Activated CD8-positive, alpha-beta T cell treated with anti-CD3 and anti-CD28 coated beads, Interleukin-2, amount 10 ng/mL, durations not matched to agents 7 days and 5 days (primary cell): ENCODE results near the gene VCAN. TPM values are rescaled to one million over a fixed set of nuclear protein-coding genes. Genes with fewer than 3 reads are reported as not detected.

Experiments used
- ATAC-seq: fragments of 150-1000 bp; cut with Tn5 transposase; one replicate; pipeline ENCODE4 v1.10.0; 2021; ENCODE audit warnings: moderate library complexity
- CTCF ChIA-PET: fragments of 350-600 bp; sonication (Branson Sonifier 250); formaldehyde crosslinking; loops from one replicate; lab custom pipeline; 2021; ENCODE audit warnings: antibody characterized with exemption; lab: Charles Lee
- POLR2A ChIA-PET: fragments of 350-600 bp; sonication (Branson Sonifier 250); formaldehyde crosslinking; loops from one replicate; lab custom pipeline; 2021; ENCODE audit warnings: antibody characterized with exemption; lab: Charles Lee
- DNase-seq: peaks from one replicate; pipeline ENCODE4 v3.0.0-alpha.2; 2020
- H3K27ac Mint-ChIP-seq: one replicate; pipeline ENCODE4 v1.8.0; 2021; ENCODE audit warnings: mild to moderate bottlenecking, mixed read lengths
- H3K27me3 Mint-ChIP-seq: one replicate; pipeline ENCODE4 v1.8.0; 2021; ENCODE audit warnings: low read depth, mixed read lengths
- H3K36me3 Mint-ChIP-seq: one replicate; pipeline ENCODE4 v1.8.0; 2021; ENCODE audit warnings: low read depth, mixed read lengths
- H3K4me1 Mint-ChIP-seq: one replicate; pipeline ENCODE4 v1.8.0; 2021; ENCODE audit warnings: low read depth, mixed read lengths
- H3K4me3 Mint-ChIP-seq: one replicate; pipeline ENCODE4 v1.8.0; 2021; ENCODE audit warnings: mild to moderate bottlenecking, mixed read lengths
- H3K9me3 Mint-ChIP-seq: one replicate; pipeline ENCODE4 v1.8.0; 2022; ENCODE audit warnings: mixed read lengths; ENCODE audit not compliant: insufficient read depth
- total RNA-seq, 2 experiments: library from RNA; stranded (reverse); gene quantifications; one replicate each; pipeline ENCODE4 v1.2.3, GENCODE V29; 2021

Gene VCAN
- total RNA-seq, 2 experiments from 2014 or later: 0.03 to 0.39 TPM

DNA sequence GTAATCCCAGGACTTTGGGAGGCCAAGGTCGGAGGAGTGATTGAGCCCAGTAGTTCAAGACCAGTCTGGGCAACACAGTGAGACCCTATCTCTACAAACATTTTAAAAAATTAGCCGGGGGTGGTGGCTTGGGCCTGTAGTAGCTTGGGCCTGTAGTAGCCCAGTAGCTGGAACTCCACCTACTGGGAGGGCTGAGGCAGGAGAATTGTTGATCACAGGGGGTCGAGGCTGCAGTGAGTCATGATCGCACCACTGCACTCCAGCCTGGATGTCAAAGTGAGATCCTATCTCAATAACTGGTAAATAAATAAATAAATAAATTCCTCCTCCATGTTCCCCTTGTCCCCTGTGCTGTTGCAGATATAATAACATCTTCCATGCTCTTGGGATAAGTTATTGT, 14.3 kb downstream of the VCAN start:
- no peak overlapping the region for H3K27ac Mint-ChIP-seq
- ChIA-PET CTCF (no interaction called here), POLR2A (no interaction called here)
- no peaks in the 10 kb centered on the region for H3K4me1 Mint-ChIP-seq
- ATAC-seq (no peak), DNase-seq (no peak)
- H3K4me3 Mint-ChIP-seq: no peak overlapping the region
- no peaks in the 10 kb centered on the region for H3K36me3 Mint-ChIP-seq
- H3K27me3 Mint-ChIP-seq: peaks cover 19% of the 10 kb centered on the region
- H3K9me3 Mint-ChIP-seq: no peaks in the 10 kb centered on the region

DNA sequence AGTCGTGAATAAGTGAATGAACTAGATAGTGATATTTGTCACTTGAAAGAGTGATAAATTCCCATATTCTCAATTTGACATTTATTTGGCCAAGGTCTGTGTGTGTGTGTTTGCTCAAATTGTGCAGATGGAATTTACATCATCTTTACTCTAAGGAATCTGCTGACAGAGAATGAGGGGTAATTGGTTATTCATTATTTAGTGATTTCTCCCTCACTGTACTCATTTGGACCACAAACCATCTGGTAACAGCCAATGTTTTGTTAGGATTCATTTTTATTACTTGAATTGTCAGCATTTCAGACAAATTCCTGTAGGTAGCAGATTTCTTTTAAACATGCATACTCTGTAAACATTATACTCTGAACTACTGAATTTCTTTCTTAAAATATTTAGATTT, 15.6 kb downstream of the VCAN start:
- DNase-seq: no peak
- ChIA-PET CTCF (interaction anchor here (1.3 kb wide), 1 partner anchor 13 kb away, joined by 4 read pairs; no protein-coding TSS in a partner anchor), POLR2A (no interaction called here)
- no peaks in the 10 kb centered on the region for H3K36me3 Mint-ChIP-seq
- no peaks in the 10 kb centered on the region for H3K4me1 Mint-ChIP-seq
- no peak for ATAC-seq
- peaks cover 19% of the 10 kb centered on the region for H3K27me3 Mint-ChIP-seq
- no peak overlapping the region for H3K4me3 Mint-ChIP-seq
- H3K27ac Mint-ChIP-seq: no peak overlapping the region
- no peaks in the 10 kb centered on the region for H3K9me3 Mint-ChIP-seq

DNA sequence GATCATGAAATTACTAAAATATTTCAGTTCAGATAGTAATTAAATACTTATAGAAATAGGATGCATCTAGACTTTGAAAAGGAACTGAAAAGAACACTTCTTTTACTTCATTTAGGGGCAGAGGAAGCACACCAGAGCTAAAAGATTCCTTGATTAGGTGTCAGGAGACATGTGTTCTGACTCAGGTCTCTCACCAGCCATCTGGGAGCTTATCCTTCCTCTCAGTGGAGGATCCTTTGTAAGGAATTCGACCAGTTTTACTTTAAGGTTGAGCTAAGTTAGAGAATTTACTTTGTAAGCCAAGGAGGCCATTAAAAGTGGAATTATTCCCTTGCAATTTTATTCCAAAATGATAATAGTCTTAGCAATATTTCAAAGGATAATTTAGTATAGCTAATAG, 16.7 kb downstream of the VCAN start:
- Mint-ChIP-seq H3K36me3 (no peaks in the 10 kb centered on the region), H3K4me1 (no peaks in the 10 kb centered on the region), H3K9me3 (no peaks in the 10 kb centered on the region), H3K27ac (no peak overlapping the region), H3K4me3 (no peak overlapping the region), H3K27me3 (peaks cover 15% of the 10 kb centered on the region)
- DNase-seq (no peak), ATAC-seq (no peak)
- POLR2A ChIA-PET: no interaction called here
- CTCF ChIA-PET: interaction anchor here (1.3 kb wide), 1 partner anchor 12 kb away, joined by 4 read pairs; no protein-coding TSS in a partner anchor

DNA sequence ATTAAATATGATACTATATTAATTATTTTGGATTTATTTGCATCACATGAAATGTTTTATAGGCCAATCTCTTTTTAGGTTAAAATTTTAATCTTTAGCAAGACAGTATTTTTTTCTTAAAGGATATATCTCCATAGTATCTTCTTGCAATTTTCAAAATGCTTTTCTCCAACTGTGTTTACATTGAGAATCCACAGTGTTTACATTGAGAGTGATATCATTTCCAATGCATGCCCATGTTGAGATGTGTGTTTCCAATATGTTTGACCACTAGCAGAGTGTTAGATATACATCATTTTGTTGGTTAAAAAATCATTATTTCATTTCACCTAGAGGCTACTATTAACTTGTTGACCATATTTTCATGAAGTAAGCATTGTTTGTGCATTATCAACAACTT, 17.3 kb downstream of the VCAN start:
- POLR2A ChIA-PET: interaction anchor here (0.5 kb wide), 1 partner anchor 61 kb away, joined by 3 read pairs; no protein-coding TSS in a partner anchor
- peaks cover 15% of the 10 kb centered on the region for H3K27me3 Mint-ChIP-seq
- H3K4me1 Mint-ChIP-seq: no peaks in the 10 kb centered on the region
- CTCF ChIA-PET: no interaction called here
- H3K27ac Mint-ChIP-seq: no peak overlapping the region
- no peaks in the 10 kb centered on the region for H3K9me3 Mint-ChIP-seq
- H3K36me3 Mint-ChIP-seq: no peaks in the 10 kb centered on the region
- H3K4me3 Mint-ChIP-seq: no peak overlapping the region
- DNase-seq (no peak), ATAC-seq (no peak)

DNA sequence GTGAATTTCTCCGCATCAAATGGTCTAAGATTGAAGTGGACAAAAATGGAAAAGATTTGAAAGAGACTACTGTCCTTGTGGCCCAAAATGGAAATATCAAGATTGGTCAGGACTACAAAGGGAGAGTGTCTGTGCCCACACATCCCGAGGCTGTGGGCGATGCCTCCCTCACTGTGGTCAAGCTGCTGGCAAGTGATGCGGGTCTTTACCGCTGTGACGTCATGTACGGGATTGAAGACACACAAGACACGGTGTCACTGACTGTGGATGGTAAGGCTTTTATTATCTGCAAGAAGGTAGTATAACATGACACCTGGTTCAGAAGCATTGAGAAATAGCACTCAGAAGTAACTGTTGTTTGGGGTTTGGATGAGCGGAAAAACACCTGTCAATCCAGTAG, 18.7 kb downstream of the VCAN start:
- ChIA-PET CTCF (no interaction called here), POLR2A (no interaction called here)
- DNase-seq (no peak), ATAC-seq (no peak)
- Mint-ChIP-seq H3K9me3 (no peaks in the 10 kb centered on the region), H3K36me3 (no peaks in the 10 kb centered on the region), H3K27me3 (peaks cover 11% of the 10 kb centered on the region), H3K4me1 (no peaks in the 10 kb centered on the region), H3K4me3 (no peak overlapping the region), H3K27ac (no peak overlapping the region)

DNA sequence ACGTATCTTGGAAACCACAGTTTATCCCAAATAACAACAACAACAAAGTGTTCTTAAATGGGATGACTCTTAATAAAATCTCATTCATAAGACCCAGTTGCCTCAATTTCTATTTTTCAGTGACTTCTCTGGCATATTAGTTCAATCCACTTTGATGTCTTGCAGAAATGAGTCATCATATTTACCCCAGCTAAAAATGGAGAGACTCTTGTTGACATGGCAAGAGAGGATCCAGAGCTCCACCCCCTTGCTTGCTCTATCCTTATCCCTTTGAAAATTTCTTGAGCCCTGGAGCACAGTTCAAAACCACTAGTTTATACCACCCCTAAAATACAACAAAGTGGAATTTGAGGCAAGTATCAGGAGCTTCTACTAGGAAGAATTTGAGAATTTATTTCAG, 20.8 kb downstream of the VCAN start:
- Mint-ChIP-seq H3K9me3 (no peaks in the 10 kb centered on the region), H3K36me3 (no peaks in the 10 kb centered on the region), H3K27ac (no peak overlapping the region), H3K27me3 (peaks cover 7% of the 10 kb centered on the region), H3K4me3 (no peak overlapping the region), H3K4me1 (no peaks in the 10 kb centered on the region)
- DNase-seq (no peak), ATAC-seq (no peak)
- CTCF ChIA-PET: interaction anchor here (1.2 kb wide), 1 partner anchor 1141 kb away, joined by 3 read pairs; no protein-coding TSS in a partner anchor
- POLR2A ChIA-PET: no interaction called here

DNA sequence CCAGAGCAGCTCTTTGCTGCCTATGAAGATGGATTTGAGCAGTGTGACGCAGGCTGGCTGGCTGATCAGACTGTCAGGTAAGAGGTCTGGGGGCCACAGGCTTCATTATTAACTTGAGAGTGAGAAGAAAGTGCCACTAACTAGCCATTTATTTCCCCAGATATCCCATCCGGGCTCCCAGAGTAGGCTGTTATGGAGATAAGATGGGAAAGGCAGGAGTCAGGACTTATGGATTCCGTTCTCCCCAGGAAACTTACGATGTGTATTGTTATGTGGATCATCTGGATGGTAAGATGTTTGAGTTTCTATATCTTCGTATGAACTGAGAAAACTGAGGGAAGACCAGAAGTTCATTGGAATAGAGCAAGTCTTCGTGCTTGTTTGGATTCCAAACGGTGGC, 22.1 kb downstream of the VCAN start:
- DNase-seq: no peak
- no peaks in the 10 kb centered on the region for H3K4me1 Mint-ChIP-seq
- no peak overlapping the region for H3K4me3 Mint-ChIP-seq
- peaks cover 7% of the 10 kb centered on the region for H3K27me3 Mint-ChIP-seq
- ChIA-PET CTCF (no interaction called here), POLR2A (no interaction called here)
- H3K27ac Mint-ChIP-seq: no peak overlapping the region
- H3K9me3 Mint-ChIP-seq: no peaks in the 10 kb centered on the region
- no peak for ATAC-seq
- no peaks in the 10 kb centered on the region for H3K36me3 Mint-ChIP-seq

DNA sequence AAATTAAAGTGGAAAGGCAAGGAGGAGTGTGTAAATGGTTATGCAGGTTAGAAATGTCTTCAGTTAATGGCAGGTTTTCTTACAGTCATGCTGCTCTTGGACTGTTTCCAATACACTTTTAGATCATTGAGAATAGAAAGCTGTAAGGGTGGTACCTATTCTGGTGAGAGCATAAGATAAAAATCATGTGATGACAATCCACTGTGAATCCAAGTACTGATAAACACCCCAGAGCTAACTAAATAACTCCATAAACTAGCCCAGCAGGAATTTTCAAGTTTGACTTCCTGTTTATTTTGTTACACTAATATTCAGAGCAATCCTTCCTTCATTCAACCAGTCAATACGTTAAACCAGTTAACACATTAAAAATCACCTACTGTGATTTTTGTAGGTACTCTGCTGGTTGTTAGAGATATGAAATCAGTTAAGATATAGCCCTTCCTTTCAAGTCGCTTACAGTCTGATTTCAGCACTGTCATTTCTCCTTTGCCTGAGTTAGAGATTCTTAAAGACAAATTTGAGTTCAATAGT, 22.6 kb downstream of the VCAN start:
- Mint-ChIP-seq H3K9me3 (no peaks in the 10 kb centered on the region), H3K27me3 (peaks cover 3% of the 10 kb centered on the region), H3K27ac (no peak overlapping the region), H3K4me1 (no peaks in the 10 kb centered on the region), H3K36me3 (no peaks in the 10 kb centered on the region), H3K4me3 (no peak overlapping the region)
- CTCF ChIA-PET: interaction anchor here (1.6 kb wide), 1 partner anchor 1182 kb away, joined by 4 read pairs; no protein-coding TSS in a partner anchor
- no peak for DNase-seq
- POLR2A ChIA-PET: no interaction called here
- no peak for ATAC-seq

DNA sequence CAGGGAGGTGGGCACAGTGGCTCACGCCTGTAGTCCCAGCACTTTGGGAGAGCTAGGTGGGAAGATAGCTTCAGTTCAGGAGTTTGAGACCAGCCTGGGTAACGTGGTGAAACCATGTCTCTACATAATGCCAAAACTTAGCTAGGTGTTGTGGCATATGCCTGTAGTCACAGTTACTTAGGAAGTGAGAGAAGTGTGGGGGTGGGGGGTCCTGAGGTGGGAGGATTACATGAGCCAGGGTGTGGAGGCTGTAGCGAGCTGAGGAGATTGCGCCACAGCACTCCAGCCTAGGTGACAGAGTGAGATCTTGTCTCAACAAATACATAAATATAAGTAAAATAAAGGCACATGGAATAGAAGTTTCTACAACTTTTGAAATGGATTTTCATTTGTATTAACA, 23.1 kb downstream of the VCAN start:
- Mint-ChIP-seq H3K36me3 (no peaks in the 10 kb centered on the region), H3K9me3 (no peaks in the 10 kb centered on the region), H3K27me3 (peaks cover 3% of the 10 kb centered on the region), H3K4me1 (no peaks in the 10 kb centered on the region), H3K27ac (no peak overlapping the region), H3K4me3 (no peak overlapping the region)
- DNase-seq (no peak), ATAC-seq (no peak)
- ChIA-PET CTCF (interaction anchor here (1.6 kb wide), 1 partner anchor 1183 kb away, joined by 4 read pairs; no protein-coding TSS in a partner anchor), POLR2A (no interaction called here)

DNA sequence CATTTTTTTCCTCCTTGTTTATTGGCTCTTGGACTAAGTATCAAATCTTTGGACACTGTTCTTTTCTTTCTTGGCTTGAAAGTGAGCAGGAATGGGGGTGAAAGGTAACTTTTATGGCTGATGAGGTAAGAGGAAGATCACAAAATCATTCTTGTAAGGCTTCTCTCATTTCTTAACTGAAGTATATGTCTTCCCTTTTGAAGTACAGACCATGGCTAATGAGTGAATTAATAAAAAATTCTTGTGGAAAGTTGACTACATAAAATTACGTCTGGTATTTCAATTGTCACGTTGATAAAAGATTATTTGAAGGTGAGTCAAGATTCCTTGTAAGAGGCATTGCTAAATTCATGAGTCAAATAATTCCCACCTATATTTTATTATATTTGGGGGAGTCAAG, 25.1 kb downstream of the VCAN start:
- ChIA-PET POLR2A (no interaction called here), CTCF (no interaction called here)
- Mint-ChIP-seq H3K4me3 (no peak overlapping the region), H3K4me1 (no peaks in the 10 kb centered on the region), H3K36me3 (no peaks in the 10 kb centered on the region), H3K27ac (no peak overlapping the region), H3K27me3 (peaks cover 4% of the 10 kb centered on the region), H3K9me3 (no peaks in the 10 kb centered on the region)
- ATAC-seq: no peak
- no peak for DNase-seq

DNA sequence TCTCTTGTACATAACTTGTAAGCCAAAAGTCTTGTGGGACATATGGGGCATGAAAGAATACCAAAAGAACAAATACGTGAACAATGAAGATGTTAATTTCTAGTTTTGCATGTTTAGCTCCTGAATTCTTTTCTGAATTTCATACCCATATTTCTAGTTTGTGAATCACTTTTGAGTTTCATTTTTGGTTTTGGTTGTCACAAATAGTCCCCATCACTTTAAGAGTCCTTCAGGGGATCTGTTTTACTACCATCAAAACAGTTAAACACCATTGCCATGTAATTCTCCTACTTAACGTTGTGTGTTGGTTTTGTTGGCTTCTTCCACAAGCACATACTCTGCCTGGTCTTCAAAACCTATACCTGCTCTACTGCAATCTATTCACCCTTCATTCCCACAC, 27.0 kb downstream of the VCAN start:
- Mint-ChIP-seq H3K4me3 (no peak overlapping the region), H3K36me3 (no peaks in the 10 kb centered on the region), H3K4me1 (no peaks in the 10 kb centered on the region), H3K9me3 (no peaks in the 10 kb centered on the region), H3K27ac (no peak overlapping the region), H3K27me3 (peaks cover 4% of the 10 kb centered on the region)
- ATAC-seq: no peak
- POLR2A ChIA-PET: no interaction called here
- CTCF ChIA-PET: no interaction called here
- no peak for DNase-seq

DNA sequence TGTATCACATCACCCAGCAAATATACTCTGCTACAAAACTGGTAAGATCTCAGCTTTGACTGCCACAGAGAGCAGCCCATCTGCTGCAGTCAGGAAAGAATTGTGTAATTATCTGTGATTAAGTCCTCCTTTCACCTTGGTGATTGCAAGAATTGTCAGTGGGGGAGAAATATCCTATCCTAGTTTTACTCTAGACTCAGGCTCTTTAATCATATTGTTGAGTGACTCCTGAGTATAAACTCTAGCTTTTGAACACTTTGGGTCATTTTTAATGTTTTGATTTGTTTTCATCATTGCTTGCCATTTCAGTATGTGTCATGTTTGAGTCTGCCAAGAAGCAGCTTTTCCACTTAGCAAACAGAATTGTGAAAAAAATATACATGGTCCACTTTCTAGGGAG, 32.1 kb downstream of the VCAN start:
- Mint-ChIP-seq H3K4me3 (no peak overlapping the region), H3K27me3 (peaks cover 4% of the 10 kb centered on the region), H3K9me3 (no peaks in the 10 kb centered on the region), H3K27ac (no peak overlapping the region), H3K4me1 (no peaks in the 10 kb centered on the region), H3K36me3 (no peaks in the 10 kb centered on the region)
- DNase-seq (no peak), ATAC-seq (no peak)
- CTCF ChIA-PET: no interaction called here
- POLR2A ChIA-PET: no interaction called here

DNA sequence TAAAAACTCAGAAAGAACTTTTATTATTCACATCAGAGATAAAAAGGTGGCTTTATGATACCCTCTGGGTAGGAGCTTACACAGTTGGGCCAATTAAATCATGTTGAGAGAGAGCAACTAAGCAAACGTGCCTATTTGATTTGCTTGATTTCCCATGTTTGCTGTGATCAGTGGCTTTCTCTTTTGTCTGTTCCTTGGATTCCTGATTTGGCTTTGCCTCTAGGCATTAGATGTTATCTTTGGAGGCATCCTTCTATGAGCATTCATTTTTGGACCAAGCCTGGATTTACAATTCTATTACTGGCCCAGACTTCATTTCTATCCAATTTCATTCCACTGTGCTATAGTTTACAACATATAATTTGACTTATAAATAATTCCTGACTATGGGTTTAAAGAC, 35.9 kb downstream of the VCAN start:
- DNase-seq (no peak), ATAC-seq (no peak)
- H3K27ac Mint-ChIP-seq: no peak overlapping the region
- ChIA-PET CTCF (no interaction called here), POLR2A (no interaction called here)
- no peaks in the 10 kb centered on the region for H3K27me3 Mint-ChIP-seq
- peaks cover 6% of the 10 kb centered on the region for H3K4me1 Mint-ChIP-seq
- no peaks in the 10 kb centered on the region for H3K9me3 Mint-ChIP-seq
- no peaks in the 10 kb centered on the region for H3K36me3 Mint-ChIP-seq
- no peak overlapping the region for H3K4me3 Mint-ChIP-seq
